GM18511 (cell line): ENCODE results near the gene HTT.

Experiments used
- ATAC-seq: cut with Tn5 transposase; IDR thresholded peaks from one replicate; pipeline ENCODE4 v1.9.1; 2021; ENCODE audit warnings: mild to moderate bottlenecking, moderate library complexity; ENCODE audit not compliant: unreplicated experiment

Gene HTT

GRCh38 chr4:3246458-3247398, 172.2 kb downstream of the HTT start:
- ATAC-seq = no peak

GRCh38 chr4:3247399-3248177, 173.1 kb downstream of the HTT start:
- no peak for ATAC-seq

- no peak for ATAC-seq
Observed at GRCh38 chr4:3248178-3248480, 173.6 kb downstream of the HTT start.

GRCh38 chr4:3248811-3249661, 174.6 kb downstream of the HTT start, which contains the start of gene MSANTD1:
Gene MSANTD1 (plus strand): TSS chr4:3249159. CDS start chr4:3249223, 64 bp downstream.
- ATAC-seq = no peak

GRCh38 chr4:3249711-3250437, 175.4 kb downstream of the HTT start:
- ATAC-seq = no peak

- ATAC-seq = no peak
Observed at GRCh38 chr4:3250438-3250955, 176.0 kb downstream of the HTT start.

DNA sequence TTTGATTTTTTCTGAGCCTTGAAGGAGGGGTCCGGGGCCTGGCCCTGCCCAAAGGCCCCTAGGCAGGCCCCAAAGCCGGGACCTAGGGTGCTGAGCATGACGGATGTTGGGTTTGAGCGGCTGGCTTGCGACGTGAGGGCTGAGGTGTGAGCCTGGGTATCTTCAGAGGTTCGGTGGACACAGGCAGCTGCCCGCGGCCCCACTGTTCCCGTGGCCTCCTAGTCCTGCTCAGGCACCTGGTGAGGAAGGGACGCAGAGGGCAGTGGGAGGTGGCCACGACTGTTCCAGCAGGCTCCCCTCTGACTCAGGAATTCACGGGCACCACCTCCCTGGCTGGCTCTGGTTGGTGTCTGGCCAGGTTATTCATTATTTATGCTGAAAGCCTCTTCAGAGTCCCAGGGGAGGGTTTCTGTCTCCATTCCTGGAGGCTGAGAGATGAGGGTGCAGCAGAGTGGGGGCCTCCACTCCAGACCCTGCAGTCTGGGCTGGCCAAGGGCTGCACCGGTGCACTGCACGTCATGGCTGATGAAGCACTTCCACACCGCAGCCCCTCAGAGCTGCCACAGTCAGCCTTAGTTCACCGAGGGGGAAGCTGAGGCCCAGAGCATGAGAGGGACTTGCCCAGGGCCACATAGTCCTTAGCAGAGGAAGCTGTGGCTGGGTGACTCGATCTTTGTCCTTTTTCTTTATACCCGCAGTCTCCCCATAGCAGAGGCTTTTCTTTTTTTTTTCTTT, 176.6 kb downstream of the HTT start:
- no peak for ATAC-seq

- ATAC-seq = no peak
Observed at GRCh38 chr4:3251691-3252479, 177.4 kb downstream of the HTT start.

DNA sequence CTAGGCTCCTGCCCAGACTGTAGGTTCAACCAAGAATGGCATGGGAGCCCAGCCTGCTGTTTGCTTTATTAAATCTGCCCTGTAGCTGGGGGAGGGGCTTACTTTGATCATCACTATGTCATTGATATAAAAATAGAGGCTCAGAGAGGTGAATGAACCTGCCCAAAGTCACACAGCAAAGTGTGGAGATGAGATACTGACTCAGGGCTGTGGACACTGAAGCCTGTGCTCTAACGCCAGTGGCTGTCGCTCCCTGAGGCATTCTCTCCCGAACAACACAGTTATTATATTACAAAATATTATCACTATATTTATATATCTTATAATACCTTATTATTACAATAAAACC, 178.0 kb downstream of the HTT start:
- ATAC-seq = no peak

DNA sequence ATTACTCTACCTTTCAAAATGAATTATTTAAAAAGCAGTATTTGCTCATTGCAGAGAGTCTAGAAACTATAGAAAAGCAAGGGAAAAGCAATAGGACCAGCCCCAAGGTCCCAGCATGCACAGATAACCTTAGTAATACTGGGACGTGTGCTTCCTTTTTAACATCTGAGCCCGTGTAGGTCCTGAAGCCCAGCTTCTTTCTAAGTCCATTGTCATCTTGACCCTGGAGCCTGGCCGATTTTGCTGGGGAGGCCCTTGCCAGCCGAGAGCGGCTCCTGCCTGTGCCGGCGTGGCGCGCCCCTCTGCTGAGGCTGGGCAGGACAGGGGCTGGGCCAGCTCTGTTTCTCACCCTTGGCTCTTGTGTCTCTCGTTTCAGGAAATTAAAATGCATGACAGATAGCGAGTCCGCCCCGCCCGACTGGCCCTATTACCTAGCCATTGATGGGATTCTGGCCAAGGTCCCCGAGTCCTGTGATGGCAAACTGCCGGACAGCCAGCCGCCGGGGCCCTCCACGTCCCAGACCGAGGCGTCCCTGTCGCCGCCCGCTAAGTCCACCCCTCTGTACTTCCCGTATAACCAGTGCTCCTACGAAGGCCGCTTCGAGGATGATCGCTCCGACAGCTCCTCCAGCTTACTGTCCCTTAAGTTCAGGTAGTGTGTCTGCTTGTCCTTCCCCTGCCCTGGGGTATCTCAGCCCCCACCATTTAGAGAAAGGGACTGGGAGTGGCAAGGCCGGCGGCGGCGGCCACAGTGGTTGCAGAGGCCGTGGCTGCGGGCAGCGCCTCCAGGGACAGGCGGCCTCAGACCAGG, 178.6 kb downstream of the HTT start:
- no peak for ATAC-seq

DNA sequence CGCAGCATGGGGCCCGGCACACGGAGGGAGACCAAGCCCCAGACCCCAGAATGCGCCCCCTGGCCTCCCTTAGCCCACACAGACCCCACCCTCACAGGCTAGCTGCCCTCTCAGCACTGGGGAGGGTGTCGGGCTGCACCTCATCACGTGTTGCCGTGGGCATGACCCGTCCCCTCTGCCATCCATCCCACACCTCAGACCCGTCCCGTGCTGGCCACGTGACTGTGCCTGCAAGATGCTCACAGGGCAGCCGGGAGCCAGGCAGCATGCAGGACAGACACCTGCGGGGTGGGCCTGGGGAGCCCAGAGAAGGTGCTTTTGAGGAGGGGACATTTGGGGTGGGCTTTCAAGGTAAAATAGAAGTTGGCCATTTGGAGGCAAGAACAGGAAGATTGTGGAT, 179.3 kb downstream of the HTT start:
- no peak for ATAC-seq

GRCh38 chr4:3254302-3255131, 180.0 kb downstream of the HTT start:
- no peak for ATAC-seq

- no peak for ATAC-seq
Observed at GRCh38 chr4:3255611-3256186, 181.2 kb downstream of the HTT start.

DNA sequence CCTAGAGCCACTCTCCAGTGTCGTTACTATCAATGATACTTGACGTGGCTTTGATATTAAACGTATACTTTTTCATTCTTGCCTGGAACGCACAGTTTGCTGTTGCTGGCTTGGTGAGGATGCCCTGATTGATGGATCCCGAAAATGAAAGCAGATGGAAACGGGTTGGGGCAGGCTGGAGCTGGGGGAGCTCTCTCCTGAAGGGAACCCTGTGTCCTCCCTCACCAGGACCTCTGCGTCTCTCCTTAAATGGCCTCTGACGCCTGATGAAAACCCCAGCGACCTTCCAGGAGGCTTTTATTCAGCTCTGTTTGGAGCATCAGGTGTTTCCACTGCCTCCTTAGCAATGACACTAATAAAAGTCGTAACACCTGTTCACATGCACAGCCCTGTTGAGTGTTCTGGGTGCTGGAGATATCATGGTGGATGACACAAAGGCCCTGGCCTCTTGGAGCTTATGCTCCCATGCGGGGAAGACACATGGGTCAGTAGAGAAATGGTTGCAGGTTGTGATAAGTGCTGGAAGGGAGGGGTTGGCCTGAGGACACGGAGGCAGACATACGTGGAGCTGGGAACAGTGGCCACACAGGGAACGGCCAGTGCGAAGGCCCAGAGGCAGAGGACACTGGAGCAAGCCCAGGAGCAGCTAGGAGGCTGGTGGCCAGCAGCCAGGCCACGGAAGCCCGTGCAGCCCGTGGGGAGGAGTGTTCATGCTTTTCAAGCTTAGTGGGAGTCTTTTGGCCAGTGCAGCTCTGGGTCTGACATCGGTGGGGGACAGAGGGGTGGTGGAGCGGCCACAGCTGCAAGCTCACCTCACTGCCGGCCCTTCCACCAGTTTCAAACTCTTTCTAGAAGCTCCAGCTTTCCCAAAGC, 182.0 kb downstream of the HTT start:
- no peak for ATAC-seq

DNA sequence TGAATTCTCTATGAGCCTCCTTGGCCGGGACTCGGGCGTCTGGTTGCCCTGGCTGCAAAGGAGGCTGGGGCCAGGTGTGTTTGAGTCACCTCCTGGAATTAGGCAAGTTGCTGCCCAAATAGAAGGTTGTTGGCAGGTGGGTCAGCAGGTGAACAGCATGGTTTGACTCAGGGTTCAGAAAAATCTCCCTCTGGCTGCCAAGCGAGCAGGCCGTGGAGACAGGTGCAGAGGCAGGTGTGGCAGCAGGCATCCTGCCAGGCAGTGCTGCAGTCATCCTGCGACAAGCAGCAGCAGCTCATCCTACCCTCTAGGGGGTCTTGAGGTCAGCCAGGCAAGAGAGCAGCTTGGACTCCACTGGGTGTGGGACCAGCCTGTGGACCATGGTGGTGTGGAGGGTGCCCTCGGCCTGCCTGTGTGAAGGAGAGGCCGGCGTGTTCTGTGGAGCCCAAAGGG, 182.6 kb downstream of the HTT start:
- no peak for ATAC-seq
